ENCODE data around the gene TST. TPM values are rescaled to one million over a fixed set of nuclear protein-coding genes. Genes with fewer than 3 reads are reported as not detected.

Gene TST
- total and polyA plus RNA-seq, 2 of the 8 experiments (the other 6 are each of a cell fraction or from before 2014, with no cell fraction given), result 22.6 to 61.6 TPM

DNA sequence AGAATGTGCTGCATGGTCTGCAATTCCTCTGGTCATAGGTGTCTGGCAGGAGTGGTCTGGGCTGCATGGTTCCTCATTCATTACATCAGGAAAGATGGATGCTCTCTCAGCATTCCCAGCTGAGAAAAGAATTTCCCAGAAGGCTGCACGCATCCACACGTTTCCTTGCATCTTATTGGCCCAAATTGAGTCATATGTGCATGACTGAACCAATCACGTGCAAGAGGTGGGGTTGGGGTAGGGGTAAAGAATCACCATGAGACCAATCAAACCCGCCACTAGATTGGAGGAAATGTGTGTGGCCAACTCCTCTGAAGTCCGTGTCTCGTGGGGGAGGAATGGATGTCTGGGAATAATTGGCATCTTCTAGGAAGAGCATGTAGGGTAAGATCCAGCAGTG, 28.8 kb downstream of the TST start:
- FAIRE-seq (no peak), DNase-seq (ENCODE audit: low read depth in 1 of 2, low spot score in 2 of 2) (no peak)
- no peaks in the 10 kb centered on the region for H3K23me2 ChIP-seq (ENCODE audit: low read depth, low read length)
- H3K4me2 ChIP-seq (ENCODE audit: insufficient read depth in 1 of 2, low read depth in 2 of 2, low read length in 2 of 2), result no peak overlapping the region
- H2BK12ac ChIP-seq (ENCODE audit: low read depth, low read length), result no peak overlapping the region
- H3K18ac ChIP-seq (ENCODE audit: extremely low read depth, low read length), result no peak overlapping the region
- H4K91ac ChIP-seq (replicated peaks; ENCODE audit: insufficient read length, low read length), result no peak overlapping the region
- H3K4me1 ChIP-seq (replicated peaks in 1 of 4; ENCODE audit: control insufficient read depth in 3 of 4, insufficient read depth in 4 of 4, low read length in 3 of 4), result no peaks in the 10 kb centered on the region
- ChIA-PET CTCF (ENCODE audit: partially characterized antibody) (interaction anchor here (0.7 to 2.5 kb wide), 6 partner anchors 13 to 248 kb away, joined by 3 to 12 read pairs (median 4); no protein-coding TSS in a partner anchor), POLR2A (ENCODE audit: partially characterized antibody) (no interaction called here)
- peaks cover 9 to 12% of the 10 kb centered on the region in 2 experiments for H3K9me3 ChIP-seq (ENCODE audit: insufficient read depth in 2 of 2, low read depth in 1 of 2, low read length in 1 of 2)
- H3K36me3 ChIP-seq (ENCODE audit: control insufficient read depth in 2 of 4, insufficient read depth in 4 of 4, low read length in 3 of 4), result no peaks in the 10 kb centered on the region
- no peak overlapping the region for H3K14ac ChIP-seq (ENCODE audit: insufficient read length)
- no peak overlapping the region for H3K9ac ChIP-seq (replicated peaks in 1 of 4; ENCODE audit: extremely low read depth in 1 of 4, low read depth in 3 of 4, low read length in 3 of 4)
- 95% methylated on average over 6 of the region's 6 CpGs; no CpG with 5 or more reads in 1 of the 2 experiments for WGBS, 2 experiments (ENCODE audit: extremely low coverage in 1 of 2, insufficient coverage in 1 of 2, insufficient read length in 1 of 2, insufficient replicate concordance in 2 of 2, low coverage in 1 of 2, low lambda C conversion rate in 2 of 2, missing lambda C conversion rate in 1 of 2)
- H2BK120ac ChIP-seq (replicated peaks; ENCODE audit: low read depth, low read length), result no peak overlapping the region
- no peaks in the 10 kb centered on the region for H4K20me1 ChIP-seq (replicated peaks in 1 of 2; ENCODE audit: control insufficient read depth in 1 of 2, insufficient read depth in 2 of 2, low read length in 2 of 2)
- no peak overlapping the region for H2BK15ac ChIP-seq (ENCODE audit: low read length)
- H2BK20ac ChIP-seq (ENCODE audit: low read length), result no peak overlapping the region
- no peaks in the 10 kb centered on the region for H3K79me2 ChIP-seq (ENCODE audit: control insufficient read depth in 1 of 2, insufficient read depth in 2 of 2, low read length in 2 of 2)
- H3K4ac ChIP-seq (replicated peaks; ENCODE audit: insufficient read length, low read depth, low read length), result no peak overlapping the region
- peaks cover 0 to 3% (median 0%) of the 10 kb centered on the region in 4 experiments; a peak in 1 of 7 replicates for H3K27me3 ChIP-seq (replicated peaks in 1 of 4; ENCODE audit: control insufficient read depth in 3 of 4, extremely low read depth in 1 of 4, insufficient read depth in 3 of 4, low read length in 3 of 4)
- H3K79me1 ChIP-seq (ENCODE audit: low read depth, low read length), result no peaks in the 10 kb centered on the region
- H4K8ac ChIP-seq (ENCODE audit: extremely low read depth, insufficient read depth, low read length), result no peak overlapping the region; the same call in 1 of the 2 replicates
- H2BK5ac ChIP-seq (ENCODE audit: low read depth, low read length), result no peak overlapping the region
- H3K27ac ChIP-seq (ENCODE audit: low read depth, low read length), result no peak overlapping the region
- no peak overlapping the region for H2AK5ac ChIP-seq (ENCODE audit: low read depth, low read length)
- H3K23ac ChIP-seq (ENCODE audit: insufficient read length), result no peak overlapping the region
- H3K56ac ChIP-seq (replicated peaks; ENCODE audit: insufficient read length, low read depth, low read length), result no peak overlapping the region
- no peak overlapping the region for H3K4me3 ChIP-seq (ENCODE audit: extremely low read depth in 1 of 4, insufficient read depth in 2 of 4, low read depth in 3 of 4, low read length in 4 of 4)
- no peak overlapping the region for H4K5ac ChIP-seq (ENCODE audit: insufficient read length, low read depth, low read length)
- no peak overlapping the region for H2AFZ ChIP-seq (ENCODE audit: low read length)

Data from H1 (cell line).